GM12874 (cell line): ENCODE results near the gene AVPI1.

Experiments used
- TF ChIP-seq, protein P1 (sequence below): IDR thresholded peaks from 2 replicates; pipeline ENCODE4 v1.5.1; 2011; ENCODE audit warnings: low read depth, mild to moderate bottlenecking, control low read depth, low read length, moderate library complexity; ENCODE audit not compliant: insufficient read depth

Gene AVPI1

DNA sequence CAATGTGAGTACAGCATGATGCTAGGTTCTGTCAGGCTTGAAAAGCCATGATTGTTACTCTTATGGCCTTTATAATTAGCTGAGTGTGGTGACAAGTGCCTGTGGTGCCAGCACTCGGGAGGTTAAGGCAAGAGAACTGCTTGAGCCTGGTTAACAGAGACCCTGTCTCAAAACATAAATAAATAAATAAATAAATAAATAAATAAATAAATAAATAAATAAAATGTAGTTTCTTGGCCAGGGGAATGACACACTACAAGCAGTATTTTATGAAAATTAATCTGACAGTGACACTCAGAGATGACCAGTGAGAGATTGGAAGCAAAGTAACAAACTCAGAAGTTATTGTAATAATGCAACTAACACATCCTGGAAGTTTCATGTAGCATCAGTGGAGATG, 51.5 kb downstream of the AVPI1 start:
- TF ChIP-seq, protein P1, sequence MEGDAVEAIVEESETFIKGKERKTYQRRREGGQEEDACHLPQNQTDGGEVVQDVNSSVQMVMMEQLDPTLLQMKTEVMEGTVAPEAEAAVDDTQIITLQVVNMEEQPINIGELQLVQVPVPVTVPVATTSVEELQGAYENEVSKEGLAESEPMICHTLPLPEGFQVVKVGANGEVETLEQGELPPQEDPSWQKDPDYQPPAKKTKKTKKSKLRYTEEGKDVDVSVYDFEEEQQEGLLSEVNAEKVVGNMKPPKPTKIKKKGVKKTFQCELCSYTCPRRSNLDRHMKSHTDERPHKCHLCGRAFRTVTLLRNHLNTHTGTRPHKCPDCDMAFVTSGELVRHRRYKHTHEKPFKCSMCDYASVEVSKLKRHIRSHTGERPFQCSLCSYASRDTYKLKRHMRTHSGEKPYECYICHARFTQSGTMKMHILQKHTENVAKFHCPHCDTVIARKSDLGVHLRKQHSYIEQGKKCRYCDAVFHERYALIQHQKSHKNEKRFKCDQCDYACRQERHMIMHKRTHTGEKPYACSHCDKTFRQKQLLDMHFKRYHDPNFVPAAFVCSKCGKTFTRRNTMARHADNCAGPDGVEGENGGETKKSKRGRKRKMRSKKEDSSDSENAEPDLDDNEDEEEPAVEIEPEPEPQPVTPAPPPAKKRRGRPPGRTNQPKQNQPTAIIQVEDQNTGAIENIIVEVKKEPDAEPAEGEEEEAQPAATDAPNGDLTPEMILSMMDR, result no peak

DNA sequence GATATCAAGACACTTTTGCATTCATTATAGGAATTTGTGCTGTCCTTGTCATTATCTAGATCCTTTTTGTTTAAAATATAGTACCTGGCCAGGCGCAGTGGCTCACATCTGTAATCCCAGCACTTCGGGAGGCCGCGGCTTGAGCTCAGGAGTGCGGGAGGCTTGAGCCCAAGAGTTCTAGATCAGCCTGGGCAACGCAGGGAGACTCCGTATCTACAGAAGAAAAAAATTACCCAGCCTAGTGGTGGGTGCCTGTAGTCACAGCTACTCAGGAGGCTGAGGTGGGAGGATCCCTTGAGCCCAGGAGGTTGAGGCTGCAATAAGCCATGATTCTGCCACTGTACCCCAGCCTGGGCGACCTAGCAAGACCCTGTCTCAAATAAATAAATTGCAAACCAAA, 53.1 kb downstream of the AVPI1 start:
- TF ChIP-seq, protein P1, result peak; percentile 39; the same call in 1 of the 2 replicates

DNA sequence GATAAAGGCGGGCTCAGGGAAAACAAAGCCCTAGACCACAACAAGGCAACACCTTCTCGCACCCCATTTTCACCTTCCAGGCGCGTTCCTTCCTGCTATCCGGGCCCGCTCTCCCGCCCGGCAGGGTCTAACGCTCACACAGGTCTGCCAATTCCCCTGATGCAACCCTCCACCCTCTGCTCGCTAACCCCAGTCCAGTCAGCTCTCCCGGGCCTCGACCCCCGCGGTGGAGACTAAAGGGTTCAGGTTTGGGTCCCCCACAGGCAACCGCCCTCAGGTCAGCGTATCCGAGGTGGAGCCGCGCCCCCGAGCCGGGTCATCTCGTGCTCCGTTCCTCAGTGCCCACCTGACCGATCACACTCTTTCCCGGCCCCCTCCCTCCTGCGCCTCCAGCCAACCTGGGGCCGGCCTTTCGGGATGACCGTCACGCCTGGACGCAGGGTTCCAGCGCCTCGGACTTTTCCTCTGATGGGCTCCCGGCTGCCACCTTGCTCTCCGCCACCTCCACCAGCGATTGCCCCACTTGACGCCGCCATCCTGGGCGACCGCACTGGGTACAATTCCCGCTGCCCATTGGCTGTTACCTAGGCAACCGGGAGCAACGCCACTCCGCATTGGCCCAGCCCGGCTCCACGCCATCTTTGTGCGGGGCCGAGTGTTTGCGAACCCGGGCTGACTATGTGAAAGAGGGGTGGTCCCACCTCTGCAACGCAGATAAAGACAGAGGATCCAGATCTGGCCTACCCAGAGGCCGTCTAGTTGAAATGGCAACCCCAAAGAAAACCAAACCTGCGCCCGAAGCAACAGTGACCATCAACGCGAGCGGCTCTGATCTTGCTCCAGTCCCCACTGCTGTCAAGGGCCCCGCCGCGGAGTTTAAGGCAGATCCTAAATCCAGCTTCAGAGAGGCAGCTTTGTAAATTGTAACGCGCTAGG, 53.8 kb downstream of the AVPI1 start, which contains the start of gene MORN4:
Gene MORN4 (minus strand): TSS at position 552 of the 936 bp plus-strand sequence. CDS start 13,847 bp downstream, outside the sequence.
- TF ChIP-seq, protein P1, result no peak

DNA sequence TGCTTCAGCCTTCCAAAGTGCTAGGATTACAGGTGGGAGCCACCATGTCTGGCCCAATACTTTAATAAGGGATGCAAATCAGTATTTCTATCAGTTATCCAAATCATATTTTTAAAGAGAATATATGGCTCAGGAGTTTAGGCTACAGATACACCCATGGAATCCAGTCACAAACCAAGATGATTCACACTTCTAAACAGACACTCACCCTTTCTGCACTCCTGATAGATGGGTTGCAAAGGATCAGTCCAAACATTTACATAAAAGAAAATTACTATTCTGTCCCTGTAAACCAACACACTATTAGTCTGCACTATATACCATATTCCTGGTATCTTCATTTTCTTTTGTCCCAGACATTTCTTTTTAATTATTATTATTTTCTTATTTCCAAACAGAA, 55.9 kb downstream of the AVPI1 start:
- TF ChIP-seq, protein P1, result no peak

DNA sequence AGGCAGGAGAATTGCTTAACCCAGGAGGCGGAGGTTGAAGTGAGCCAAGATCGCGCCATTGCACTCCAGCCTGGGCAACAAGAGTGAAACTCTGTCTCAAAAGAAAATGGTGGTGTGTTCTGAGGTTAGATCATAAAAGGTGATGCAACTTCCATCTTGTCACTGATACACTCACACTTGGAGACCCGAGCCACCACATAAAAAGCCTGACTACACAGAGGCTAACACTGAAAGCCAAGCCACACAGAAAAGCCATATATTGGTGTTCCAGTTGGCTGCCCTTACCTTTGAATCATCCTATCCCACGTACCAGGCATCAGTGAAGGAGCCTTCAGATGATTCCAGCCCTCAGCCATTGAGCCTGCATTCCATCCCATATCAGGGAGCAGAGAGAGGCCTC, 57.8 kb downstream of the AVPI1 start:
- TF ChIP-seq, protein P1, result no peak

DNA sequence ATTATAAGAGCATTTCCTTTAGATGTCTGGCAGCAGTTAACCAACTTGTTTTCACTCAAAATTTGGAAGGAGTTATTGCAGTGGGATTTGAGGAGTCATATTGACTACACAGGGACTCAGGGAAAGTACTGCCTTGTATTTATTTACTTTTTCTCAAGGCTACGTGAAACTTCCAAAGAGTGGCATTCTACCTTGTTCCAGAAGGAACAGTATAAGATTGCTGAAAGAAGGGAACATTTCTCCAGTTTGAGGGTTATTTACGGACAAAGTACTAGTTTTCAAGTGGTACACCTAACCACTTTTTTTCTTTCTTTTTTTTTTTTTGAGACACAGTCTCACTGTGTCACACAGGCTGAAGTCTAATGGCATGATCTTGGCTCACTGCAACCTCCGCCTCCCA, 58.8 kb downstream of the AVPI1 start:
- TF ChIP-seq, protein P1, result no peak

DNA sequence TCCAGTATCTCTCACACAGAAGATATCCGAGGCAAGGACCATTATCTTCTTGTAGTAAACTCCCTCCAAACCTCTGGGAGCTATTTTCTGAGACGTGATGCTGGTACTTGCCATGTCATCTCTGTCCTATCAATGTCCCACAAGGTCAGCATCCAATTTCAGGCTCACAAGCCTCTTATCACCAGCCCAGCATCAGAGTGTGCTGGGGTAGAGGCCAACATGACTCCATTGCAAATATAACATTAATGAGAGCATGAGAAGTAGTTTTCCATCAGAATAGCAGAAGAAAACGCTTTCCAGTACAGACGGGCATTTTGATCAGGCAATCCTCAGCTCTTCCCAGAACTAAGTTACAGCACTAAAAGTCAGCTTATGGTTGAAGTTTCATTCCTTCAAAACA, 59.3 kb downstream of the AVPI1 start:
- TF ChIP-seq, protein P1, result no peak
